ENCODE results near the gene TIMM21. TPM values are rescaled to one million over a fixed set of nuclear protein-coding genes. Genes with fewer than 3 reads are reported as not detected.

TIMM21 gene
- total RNA-seq, 4 donors from 2014 or later, result 16.9 to 28.9 (median 23.2) TPM

DNA sequence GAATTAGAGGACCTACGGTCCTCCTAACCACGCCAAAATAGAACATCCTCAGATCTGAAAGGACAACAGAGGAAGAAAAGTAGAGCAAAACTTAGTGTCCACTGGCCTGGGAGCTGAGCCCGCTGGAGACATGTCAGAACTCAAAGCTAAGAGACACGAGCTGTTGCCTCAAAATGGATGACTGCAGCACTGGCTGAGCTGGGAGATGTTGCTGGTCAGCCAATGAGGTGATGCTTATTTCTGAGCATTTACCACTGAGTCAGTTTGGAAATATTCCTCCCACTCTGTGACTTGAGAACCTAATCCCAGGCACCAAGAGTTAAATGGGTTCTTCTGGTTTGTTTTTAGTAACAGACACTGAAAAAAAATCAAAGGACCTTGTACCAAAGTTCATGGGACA, 33.3 kb upstream of the TIMM21 start:
- 76 to 83% methylated on average over 4 of the region's 4 CpGs for WGBS, 2 donors
- intact Hi-C loops (cut with DNase I; ENCODE audit: low total_unique reads), result no loop called here

DNA sequence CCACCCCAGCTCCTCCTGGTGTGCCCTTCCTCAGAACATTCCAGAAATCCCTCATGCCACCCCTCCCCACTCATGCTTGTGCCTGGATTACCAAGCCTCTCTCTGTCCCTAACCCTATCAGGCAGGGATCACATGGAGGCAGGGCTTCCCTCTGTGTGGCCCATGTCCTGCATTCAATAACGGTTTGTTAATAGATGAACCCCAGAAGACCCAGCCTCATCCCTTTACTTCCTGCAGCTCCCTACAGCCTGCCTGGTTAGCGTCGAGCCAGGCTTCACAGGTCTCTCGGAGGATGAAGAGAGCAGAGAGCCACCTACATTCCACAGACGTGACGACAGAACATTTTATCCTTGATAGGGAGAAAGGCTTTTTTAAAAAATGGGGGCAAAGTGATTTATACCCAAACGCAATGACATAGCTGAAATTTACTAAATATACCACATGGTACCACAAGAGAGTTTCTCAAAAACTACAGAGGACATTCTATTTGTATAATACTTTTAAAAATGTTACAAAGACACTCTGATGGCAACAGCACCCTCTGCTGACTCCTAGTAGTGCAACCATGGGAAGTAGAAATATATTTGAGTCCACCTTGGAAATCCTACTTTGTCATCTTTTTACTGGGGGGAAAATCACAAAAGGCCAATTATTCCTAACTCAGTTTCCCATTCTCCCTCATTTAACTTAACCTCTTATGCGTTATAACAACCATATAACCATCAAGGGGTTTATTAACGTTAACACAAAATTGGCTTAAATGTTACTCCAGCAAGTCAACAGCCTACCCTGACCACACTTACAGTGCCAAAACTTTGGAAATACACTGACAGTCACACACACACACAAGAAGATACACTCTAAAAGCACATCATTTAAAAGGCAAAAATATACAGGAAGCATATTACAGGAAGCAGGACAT, 31.4 kb upstream of the TIMM21 start:
- intact Hi-C loops (cut with DNase I; ENCODE audit: low total_unique reads), result no loop called here
- H3K4me3 ChIP-seq (ENCODE audit: low read depth, poor library complexity, severe bottlenecking), result no peak overlapping the region
- TF ChIP-seq, protein P1, sequence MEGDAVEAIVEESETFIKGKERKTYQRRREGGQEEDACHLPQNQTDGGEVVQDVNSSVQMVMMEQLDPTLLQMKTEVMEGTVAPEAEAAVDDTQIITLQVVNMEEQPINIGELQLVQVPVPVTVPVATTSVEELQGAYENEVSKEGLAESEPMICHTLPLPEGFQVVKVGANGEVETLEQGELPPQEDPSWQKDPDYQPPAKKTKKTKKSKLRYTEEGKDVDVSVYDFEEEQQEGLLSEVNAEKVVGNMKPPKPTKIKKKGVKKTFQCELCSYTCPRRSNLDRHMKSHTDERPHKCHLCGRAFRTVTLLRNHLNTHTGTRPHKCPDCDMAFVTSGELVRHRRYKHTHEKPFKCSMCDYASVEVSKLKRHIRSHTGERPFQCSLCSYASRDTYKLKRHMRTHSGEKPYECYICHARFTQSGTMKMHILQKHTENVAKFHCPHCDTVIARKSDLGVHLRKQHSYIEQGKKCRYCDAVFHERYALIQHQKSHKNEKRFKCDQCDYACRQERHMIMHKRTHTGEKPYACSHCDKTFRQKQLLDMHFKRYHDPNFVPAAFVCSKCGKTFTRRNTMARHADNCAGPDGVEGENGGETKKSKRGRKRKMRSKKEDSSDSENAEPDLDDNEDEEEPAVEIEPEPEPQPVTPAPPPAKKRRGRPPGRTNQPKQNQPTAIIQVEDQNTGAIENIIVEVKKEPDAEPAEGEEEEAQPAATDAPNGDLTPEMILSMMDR (IDR thresholded peaks at IDR 0.05), result no peak
- TF ChIP-seq POLR2A (IDR thresholded peaks at IDR 0.05), result no peak
- DNase-seq (ENCODE audit: low spot score in 2 of 2), result no peak
- WGBS, 2 donors, result 28 to 38% methylated on average over 9 of the region's 9 CpGs

More for the DNA sequence above, 33.3 kb upstream of the TIMM21 start:
- no peak overlapping the region for H3K4me3 ChIP-seq (ENCODE audit: low read depth, poor library complexity, severe bottlenecking)
- no peak for TF ChIP-seq POLR2A (IDR thresholded peaks at IDR 0.05)
- TF ChIP-seq, protein P1 (IDR thresholded peaks at IDR 0.05), result no peak
- no peak for DNase-seq (ENCODE audit: low spot score in 2 of 2)

DNA sequence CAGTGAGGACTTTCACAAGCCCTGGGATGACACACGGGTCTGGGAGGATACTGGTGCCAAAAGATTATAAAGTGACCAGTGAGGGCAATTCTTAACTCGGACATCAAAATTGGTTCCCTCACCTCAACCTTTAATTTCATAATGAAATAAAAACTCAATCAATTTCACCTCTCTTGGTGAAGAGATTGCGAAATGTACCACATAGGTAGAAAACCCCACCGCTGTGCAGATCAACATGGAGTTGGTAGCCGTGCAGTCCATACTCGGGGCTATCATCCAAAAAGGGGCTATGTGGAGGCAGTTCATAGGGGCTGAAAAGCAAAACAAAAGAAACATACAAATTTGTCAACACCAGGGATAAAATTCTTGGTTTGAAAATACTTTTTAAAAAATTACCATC, 25.1 kb upstream of the TIMM21 start:
- intact Hi-C loops (cut with DNase I; ENCODE audit: low total_unique reads), result no loop called here
- DNase-seq (ENCODE audit: low spot score in 2 of 2), result no peak
- TF ChIP-seq POLR2A (IDR thresholded peaks at IDR 0.05), result no peak
- TF ChIP-seq, protein P1 (IDR thresholded peaks at IDR 0.05), result no peak
- no peak overlapping the region for H3K4me3 ChIP-seq (ENCODE audit: low read depth, poor library complexity, severe bottlenecking)
- 94 to 95% methylated on average over 6 of the region's 6 CpGs for WGBS, 2 donors

DNA sequence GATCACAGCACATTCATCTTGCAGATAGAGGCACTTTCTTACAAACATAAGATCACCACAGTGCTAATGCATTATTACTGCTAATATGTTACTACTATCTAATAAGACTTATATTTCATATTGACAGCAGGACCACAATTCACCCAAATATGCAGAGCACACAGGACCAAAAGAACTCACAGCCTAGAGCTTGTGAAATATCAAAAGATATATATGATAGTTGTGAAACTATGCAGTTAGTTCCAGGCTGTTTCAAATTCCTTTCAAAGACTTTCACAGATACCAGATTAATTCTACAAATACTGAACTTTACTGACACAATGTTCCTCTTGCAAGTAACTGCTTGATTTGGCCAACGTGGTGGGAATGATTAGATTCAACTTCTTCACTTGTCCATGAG, 23.7 kb upstream of the TIMM21 start:
- 56 to 80% methylated on average over 1 of the region's 1 CpG for WGBS, 2 donors
- H3K4me3 ChIP-seq (ENCODE audit: low read depth, poor library complexity, severe bottlenecking), result no peak overlapping the region
- intact Hi-C loops (cut with DNase I; ENCODE audit: low total_unique reads), result no loop called here
- TF ChIP-seq POLR2A (IDR thresholded peaks at IDR 0.05), result no peak
- TF ChIP-seq, protein P1 (IDR thresholded peaks at IDR 0.05), result no peak
- no peak for DNase-seq (ENCODE audit: low spot score in 2 of 2)

DNA sequence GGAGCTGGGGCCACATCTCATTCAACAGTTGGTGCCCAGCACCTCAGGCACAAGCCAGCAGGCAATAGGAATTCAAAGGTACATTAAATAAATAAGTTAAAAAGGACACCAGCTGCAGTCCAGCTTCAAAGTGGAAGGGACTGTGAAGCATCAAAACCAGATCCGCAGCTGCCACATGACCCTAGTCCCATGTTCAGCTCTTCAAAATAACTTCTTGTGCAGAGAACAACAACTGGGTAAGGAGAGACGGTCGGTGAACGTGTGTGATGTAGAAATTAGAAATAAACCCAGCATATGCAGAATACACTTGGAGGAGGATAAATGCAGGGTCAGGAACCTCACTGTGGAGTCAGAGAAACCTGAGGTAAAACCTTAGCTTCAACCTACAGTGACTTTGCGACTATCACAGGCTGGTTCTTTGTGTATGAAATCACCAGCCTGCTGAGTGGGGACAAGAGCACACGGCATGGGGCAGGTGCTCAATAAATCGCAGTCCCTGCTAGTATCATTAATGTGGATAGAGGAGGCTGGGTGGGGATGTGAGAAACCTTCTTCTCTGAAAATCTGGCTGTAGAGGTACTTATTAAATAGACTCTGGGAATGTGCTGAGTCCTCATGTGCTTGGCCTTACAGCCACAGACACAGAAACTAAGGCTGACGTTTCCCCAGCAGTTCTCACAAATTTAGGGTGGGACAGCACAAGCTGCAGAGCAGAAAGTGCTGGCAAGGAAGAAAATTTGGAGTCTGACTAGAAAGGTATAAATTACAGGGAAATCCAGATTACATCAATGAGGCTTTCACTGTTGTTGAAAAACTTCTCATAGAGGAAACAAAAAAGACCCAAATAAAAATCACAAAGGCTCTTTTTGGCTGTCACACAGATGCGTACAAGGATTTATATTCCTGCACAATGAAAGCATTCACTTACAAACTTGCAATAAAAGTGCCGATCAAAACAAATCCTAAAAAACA, 21.4 kb upstream of the TIMM21 start:
- intact Hi-C loops (cut with DNase I; ENCODE audit: low total_unique reads), result no loop called here
- DNase-seq (ENCODE audit: low spot score in 2 of 2), result no peak
- H3K4me3 ChIP-seq (ENCODE audit: low read depth, poor library complexity, severe bottlenecking), result no peak overlapping the region
- TF ChIP-seq POLR2A (IDR thresholded peaks at IDR 0.05), result no peak
- TF ChIP-seq, protein P1 (IDR thresholded peaks at IDR 0.05), result no peak
- WGBS, 2 donors, result 52 to 58% methylated on average over 10 of the region's 10 CpGs

All from lower leg skin (tissue), 4 donors.